Mesodermal cell (in vitro differentiated cells): Measurements from ENCODE around the gene ATP13A2.
"Not testable (repeated sequence)": the region's sequence is repeated elsewhere in the genome, so short reads cannot be mapped to it uniquely, and the experiment has no call there.

Source experiments
- H3K27ac ChIP-seq: 2 replicates; pipeline ENCODE4 v1.7.0; 2013; ENCODE audit warnings: mild to moderate bottlenecking, low read depth, low read length, moderate library complexity; ENCODE audit not compliant: severe bottlenecking
- H3K36me3 ChIP-seq: 2 replicates; pipeline ENCODE4 v1.7.1; 2013; ENCODE audit warnings: mild to moderate bottlenecking, low read length, moderate library complexity; ENCODE audit not compliant: control insufficient read depth, insufficient read depth
- H3K4me1 ChIP-seq: one replicate; pipeline ENCODE4 v1.7.1; 2013; ENCODE audit warnings: mild to moderate bottlenecking, low read length; ENCODE audit not compliant: insufficient read depth, control insufficient read depth, poor library complexity, severe bottlenecking
- H3K4me3 ChIP-seq: 2 replicates; pipeline ENCODE4 v1.7.0; 2013; ENCODE audit warnings: low read length, control low read depth, mild to moderate bottlenecking; ENCODE audit not compliant: insufficient read depth, poor library complexity, severe bottlenecking; ENCODE audit errors: extremely low read depth
- H3K9me3 ChIP-seq: 2 replicates; pipeline ENCODE4 v1.7.1; 2013; ENCODE audit warnings: mild to moderate bottlenecking, low read length, moderate library complexity; ENCODE audit not compliant: control insufficient read depth
- WGBS, 2 experiments: methylation state at CpG; one replicate each; pipeline ENCODE4 v1.1.5; 2013; ENCODE audit warnings: missing lambda C conversion rate in 2 of 2; ENCODE audit not compliant: insufficient coverage in 2 of 2; 5-methylcytosine and 5-hydroxymethylcytosine counted together

ATP13A2 gene

GRCh38 chr1:16958475-16958874, 53.3 kb downstream of the ATP13A2 start:
- no peaks in the 10 kb centered on the region for H3K4me1 ChIP-seq
- WGBS, 2 experiments = 97% methylated on average over 11 of the region's 12 CpGs
- no peak overlapping the region for H3K4me3 ChIP-seq
- no peak overlapping the region for H3K27ac ChIP-seq
- no peaks in the 10 kb centered on the region for H3K9me3 ChIP-seq
- H3K36me3 ChIP-seq = no peaks in the 10 kb centered on the region

- no peaks in the 10 kb centered on the region for H3K36me3 ChIP-seq
- 89 to 100% methylated on average over 1 to 5 of the region's 8 CpGs for WGBS, 2 experiments
Measured at GRCh38 chr1:16957731-16958130, 54.0 kb downstream of the ATP13A2 start.

GRCh38 chr1:16956775-16957174, 55.0 kb downstream of the ATP13A2 start:
- no peak overlapping the region for H3K27ac ChIP-seq

More at GRCh38 chr1:16957731-16958130, 54.0 kb downstream of the ATP13A2 start:
- H3K4me1 ChIP-seq = no peaks in the 10 kb centered on the region
- no peaks in the 10 kb centered on the region for H3K9me3 ChIP-seq
- H3K4me3 ChIP-seq = no peak overlapping the region
- H3K27ac ChIP-seq = no peak overlapping the region

GRCh38 chr1:16955186-16955585, 56.5 kb downstream of the ATP13A2 start:
- no peaks in the 10 kb centered on the region for H3K4me1 ChIP-seq
- H3K4me3 ChIP-seq = no peak overlapping the region
- no peak overlapping the region for H3K27ac ChIP-seq
- H3K36me3 ChIP-seq = no peaks in the 10 kb centered on the region
- WGBS, 2 experiments = 95 to 96% methylated on average over 25 of the region's 25 CpGs
- no peaks in the 10 kb centered on the region for H3K9me3 ChIP-seq

More at GRCh38 chr1:16956775-16957174, 55.0 kb downstream of the ATP13A2 start:
- Histone ChIP-seq H3K9me3 (no peaks in the 10 kb centered on the region), H3K4me1 (no peaks in the 10 kb centered on the region), H3K36me3 (no peaks in the 10 kb centered on the region), H3K4me3 (no peak overlapping the region)
- WGBS, 2 experiments = 92 to 97% methylated on average over 8 of the region's 8 CpGs

GRCh38 chr1:16954579-16954978, 57.1 kb downstream of the ATP13A2 start:
- no peak overlapping the region for H3K4me3 ChIP-seq
- no peak overlapping the region for H3K27ac ChIP-seq
- H3K4me1 ChIP-seq = no peaks in the 10 kb centered on the region
- H3K36me3 ChIP-seq = no peaks in the 10 kb centered on the region
- WGBS, 2 experiments = 97 to 98% methylated on average over 13 to 16 of the region's 18 CpGs
- H3K9me3 ChIP-seq = no peaks in the 10 kb centered on the region

- H3K4me1 ChIP-seq, H3K27ac ChIP-seq, H3K9me3 ChIP-seq, H3K4me3 ChIP-seq, H3K36me3 ChIP-seq: not testable (repeated sequence)
- WGBS, 2 experiments = 84 to 93% methylated on average over 3 to 4 of the region's 4 CpGs
Measured at GRCh38 chr1:16952376-16952775, 59.4 kb downstream of the ATP13A2 start.

GRCh38 chr1:16949026-16949425, 62.7 kb downstream of the ATP13A2 start:
- not testable (repeated sequence) for H3K4me1 ChIP-seq, H3K9me3 ChIP-seq, H3K36me3 ChIP-seq, H3K4me3 ChIP-seq, H3K27ac ChIP-seq
- 97 to 99% methylated on average over 6 of the region's 7 CpGs for WGBS, 2 experiments

GRCh38 chr1:16948282-16948891, 63.3 kb downstream of the ATP13A2 start:
- H3K4me1 ChIP-seq, H3K27ac ChIP-seq, H3K9me3 ChIP-seq, H3K4me3 ChIP-seq: not testable (repeated sequence)
- H3K36me3 ChIP-seq = peaks cover 10% of the 10 kb centered on the region
- WGBS, 2 experiments = 95 to 97% methylated on average over 23 to 25 of the region's 26 CpGs

GRCh38 chr1:16946646-16947045, 65.1 kb downstream of the ATP13A2 start:
- Histone ChIP-seq H3K4me3 (no peak overlapping the region), H3K36me3 (peaks cover 16% of the 10 kb centered on the region), H3K27ac (no peak overlapping the region), H3K9me3 (no peaks in the 10 kb centered on the region), H3K4me1 (no peaks in the 10 kb centered on the region)
- WGBS, 2 experiments = 92 to 93% methylated on average over 15 to 18 of the region's 19 CpGs

GRCh38 chr1:16946185-16946584, 65.5 kb downstream of the ATP13A2 start:
- WGBS, 2 experiments = 80 to 98% methylated on average over 7 to 10 of the region's 13 CpGs
- not testable (repeated sequence) for H3K27ac ChIP-seq, H3K4me3 ChIP-seq, H3K9me3 ChIP-seq, H3K4me1 ChIP-seq
- peaks cover 16% of the 10 kb centered on the region for H3K36me3 ChIP-seq

GRCh38 chr1:16945512-16945911, 66.2 kb downstream of the ATP13A2 start:
- peaks cover 16% of the 10 kb centered on the region for H3K36me3 ChIP-seq
- not testable (repeated sequence) for H3K27ac ChIP-seq, H3K4me1 ChIP-seq, H3K4me3 ChIP-seq, H3K9me3 ChIP-seq
- WGBS, 2 experiments = 90 to 94% methylated on average over 1 of the region's 9 CpGs
